ENCODE results near the gene TTC34.
"Not testable (repeated sequence)": the region's sequence is repeated elsewhere in the genome, so short reads cannot be mapped to it uniquely, and the experiment has no call there.

The TTC34 gene

GRCh38 chr1:2655598-2656434 is 145.7 kb downstream of the TTC34 start:
- not testable (repeated sequence) for DNase-seq

- DNase-seq, result not testable (repeated sequence)
Measured at GRCh38 chr1:2654443-2654948, 147.0 kb downstream of the TTC34 start.

GRCh38 chr1:2653741-2654442 is 147.6 kb downstream of the TTC34 start:
- DNase-seq, result not testable (repeated sequence)

- not testable (repeated sequence) for DNase-seq
Measured at GRCh38 chr1:2652926-2653571, 148.4 kb downstream of the TTC34 start.

GRCh38 chr1:2652152-2652925 is 149.2 kb downstream of the TTC34 start:
- not testable (repeated sequence) for DNase-seq

GRCh38 chr1:2650967-2651645 is 150.4 kb downstream of the TTC34 start:
- no peak for DNase-seq

- no peak for DNase-seq
Measured at GRCh38 chr1:2646837-2647236, 154.7 kb downstream of the TTC34 start.

- DNase-seq, result no peak
Measured at GRCh38 chr1:2645776-2646175, 155.7 kb downstream of the TTC34 start.

- DNase-seq, result no peak
Measured at GRCh38 chr1:2645143-2645542, 156.3 kb downstream of the TTC34 start.

GRCh38 chr1:2644591-2645101 is 156.8 kb downstream of the TTC34 start:
- DNase-seq, result no peak

GRCh38 chr1:2644171-2644570 is 157.3 kb downstream of the TTC34 start:
- no peak for DNase-seq

GRCh38 chr1:2643414-2644077 is 157.9 kb downstream of the TTC34 start:
- no peak for DNase-seq

- DNase-seq, result peak; percentile 93
Measured at GRCh38 chr1:2642560-2643413, 158.7 kb downstream of the TTC34 start.

- DNase-seq, result no peak
Measured at GRCh38 chr1:2642131-2642559, 159.3 kb downstream of the TTC34 start.

GRCh38 chr1:2641381-2642130 is 159.9 kb downstream of the TTC34 start:
- DNase-seq, result no peak

- DNase-seq, result no peak
Measured at GRCh38 chr1:2640626-2641025, 160.9 kb downstream of the TTC34 start.

- no peak for DNase-seq
Measured at GRCh38 chr1:2639607-2640521, 161.6 kb downstream of the TTC34 start.

GRCh38 chr1:2639203-2639602 is 162.3 kb downstream of the TTC34 start:
- DNase-seq, result no peak
